ENCODE measurements around the gene FAM89B. TPM values are rescaled to one million over a fixed set of nuclear protein-coding genes. Genes with fewer than 3 reads are reported as not detected.

The FAM89B gene
- total RNA-seq, 2 donors from 2014 or later, result 41.2 to 44.4 TPM

- H3K9me3 ChIP-seq (ENCODE audit: control insufficient read depth, low read length, poor library complexity, severe bottlenecking), result no peaks in the 10 kb centered on the region
- ATAC-seq (peak; percentile 38), DNase-seq (no peak)
- Mint-ChIP-seq H3K36me3 (ENCODE audit: low read depth) (peaks cover 2% of the 10 kb centered on the region), H3K4me3 (peak overlapping the region; percentile 99), H3K27me3 (no peaks in the 10 kb centered on the region), H3K4me1 (peaks cover 58% of the 10 kb centered on the region), H3K27ac (peak overlapping the region; percentile 99)
These were observed 3.0 kb upstream of the FAM89B start for GRCh38 chr11:65569164-65569972.

DNA sequence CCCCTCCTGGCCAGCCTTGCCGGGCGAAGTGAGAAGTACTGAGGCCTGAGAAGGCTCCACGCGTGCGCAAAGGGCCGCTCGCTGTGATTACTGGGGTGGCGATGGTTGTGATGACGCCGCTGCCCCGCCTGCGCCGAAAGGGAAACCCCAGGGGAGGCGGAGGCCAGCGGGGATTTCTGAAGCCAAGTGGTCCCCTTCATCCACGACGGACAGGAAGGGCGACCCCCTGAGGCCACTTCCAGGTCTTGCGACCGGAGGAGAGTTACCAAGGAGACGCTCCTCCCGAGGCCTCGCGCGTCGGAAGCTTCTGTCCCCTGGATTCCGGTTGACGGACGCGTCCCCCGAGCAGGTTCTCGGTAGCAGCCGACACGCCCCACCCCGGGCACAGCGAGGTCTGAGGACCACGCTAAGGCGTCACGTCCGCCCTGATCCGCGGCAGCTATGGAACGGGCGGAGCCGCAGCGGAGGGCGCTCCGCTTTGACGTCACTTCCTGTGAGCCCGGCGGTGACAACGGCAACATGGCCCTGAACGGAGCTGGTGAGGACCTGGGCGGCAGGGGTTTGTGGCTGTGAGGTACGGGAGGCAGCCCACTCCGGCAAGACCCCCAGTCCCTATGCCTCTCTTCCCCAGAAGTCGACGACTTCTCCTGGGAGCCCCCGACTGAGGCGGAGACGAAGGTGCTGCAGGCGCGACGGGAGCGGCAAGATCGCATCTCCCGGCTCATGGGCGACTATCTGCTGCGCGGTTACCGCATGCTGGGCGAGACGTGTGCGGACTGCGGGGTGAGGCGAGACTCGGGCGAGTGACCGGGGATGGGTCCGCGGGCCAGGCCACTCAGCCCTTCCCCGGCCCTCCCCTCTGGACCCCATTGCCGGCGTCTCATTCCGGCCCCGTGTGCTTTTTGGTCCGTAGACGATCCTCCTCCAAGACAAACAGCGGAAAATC lies 2.1 kb upstream of the FAM89B start, which contains the start of gene ZNRD2:
TSS of gene ZNRD2 (plus strand) at position 505 of the 946 bp plus-strand sequence. CDS start at position 520, 15 bp downstream.
- Mint-ChIP-seq H3K36me3 (ENCODE audit: low read depth) (peaks cover 2% of the 10 kb centered on the region), H3K4me3 (peak within 1 kb of the TSS; percentile 99), H3K4me1 (peaks cover 62% of the 10 kb centered on the region), H3K27ac (peak within 1 kb of the TSS; percentile 99), H3K27me3 (no peaks in the 10 kb centered on the region)
- DNase-seq (peak; percentile 95 to 97 (median 95)), ATAC-seq (peak; percentile 76)
- H3K9me3 ChIP-seq (ENCODE audit: control insufficient read depth, low read length, poor library complexity, severe bottlenecking), result no peaks in the 10 kb centered on the region

GRCh38 chr11:65571420-65571819 lies 918 bp upstream of the FAM89B start:
- DNase-seq (no peak), ATAC-seq (no peak)
- Mint-ChIP-seq H3K4me3 (peak overlapping the region; percentile 99), H3K27me3 (no peaks in the 10 kb centered on the region), H3K36me3 (ENCODE audit: low read depth) (peaks cover 2% of the 10 kb centered on the region), H3K4me1 (peaks cover 54% of the 10 kb centered on the region), H3K27ac (peak overlapping the region; percentile 99)
- no peaks in the 10 kb centered on the region for H3K9me3 ChIP-seq (ENCODE audit: control insufficient read depth, low read length, poor library complexity, severe bottlenecking)

- Mint-ChIP-seq H3K4me1 (peaks cover 55% of the 10 kb centered on the region), H3K27ac (peak overlapping the region; percentile 99), H3K4me3 (peak overlapping the region; percentile 93), H3K27me3 (no peaks in the 10 kb centered on the region), H3K36me3 (ENCODE audit: low read depth) (peaks cover 2% of the 10 kb centered on the region)
- no peak for DNase-seq
- no peaks in the 10 kb centered on the region for H3K9me3 ChIP-seq (ENCODE audit: control insufficient read depth, low read length, poor library complexity, severe bottlenecking)
- no peak for ATAC-seq
These were observed 398 bp upstream of the FAM89B start for GRCh38 chr11:65571940-65572339.

DNA sequence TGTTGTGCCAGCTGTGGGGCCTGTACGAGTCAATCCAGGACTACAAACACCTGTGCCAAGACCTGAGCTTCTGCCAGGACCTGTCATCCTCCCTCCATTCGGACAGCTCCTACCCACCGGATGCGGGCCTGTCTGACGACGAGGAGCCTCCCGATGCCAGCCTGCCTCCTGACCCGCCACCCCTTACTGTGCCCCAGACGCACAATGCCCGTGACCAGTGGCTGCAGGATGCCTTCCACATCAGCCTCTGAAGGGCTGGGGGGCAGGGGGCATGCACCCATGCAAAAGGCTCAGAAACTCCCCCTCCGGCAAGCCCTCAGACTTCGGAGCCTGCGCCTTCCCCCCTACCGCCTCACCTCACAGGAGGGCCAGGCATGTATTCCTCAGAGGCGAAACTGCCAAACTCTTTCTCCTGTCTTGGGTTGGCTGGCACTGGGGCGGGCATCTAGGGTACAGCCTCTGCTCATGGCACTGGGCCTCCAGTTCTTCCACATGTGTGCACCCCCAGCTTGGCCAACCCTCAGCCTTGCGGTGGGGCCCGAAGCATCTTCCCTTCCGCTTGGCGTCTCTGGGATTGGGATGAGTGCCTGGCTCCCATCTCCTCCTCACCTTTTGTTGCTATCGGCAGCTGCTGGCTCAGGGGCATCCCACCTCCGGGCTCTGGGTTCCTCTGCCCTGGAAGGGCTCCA lies 1.2 kb downstream of the FAM89B start:
- Mint-ChIP-seq H3K36me3 (ENCODE audit: low read depth) (peaks cover 6% of the 10 kb centered on the region), H3K4me1 (peaks cover 63% of the 10 kb centered on the region), H3K27ac (peak overlapping the region; percentile 99), H3K27me3 (no peaks in the 10 kb centered on the region), H3K4me3 (peak overlapping the region; percentile 94)
- ATAC-seq (no peak), DNase-seq (no peak)
- H3K9me3 ChIP-seq (ENCODE audit: control insufficient read depth, low read length, poor library complexity, severe bottlenecking), result no peaks in the 10 kb centered on the region

- ATAC-seq (peak; percentile 31), DNase-seq (peak; percentile 70 to 90 (median 87))
- Mint-ChIP-seq H3K4me3 (peak overlapping the region; percentile 94), H3K27me3 (no peaks in the 10 kb centered on the region), H3K27ac (peak overlapping the region; percentile 99), H3K4me1 (peaks cover 57% of the 10 kb centered on the region), H3K36me3 (ENCODE audit: low read depth) (peaks cover 7% of the 10 kb centered on the region)
- H3K9me3 ChIP-seq (ENCODE audit: control insufficient read depth, low read length, poor library complexity, severe bottlenecking), result no peaks in the 10 kb centered on the region
These were observed 1.9 kb downstream of the FAM89B start for GRCh38 chr11:65574109-65574810.

DNA sequence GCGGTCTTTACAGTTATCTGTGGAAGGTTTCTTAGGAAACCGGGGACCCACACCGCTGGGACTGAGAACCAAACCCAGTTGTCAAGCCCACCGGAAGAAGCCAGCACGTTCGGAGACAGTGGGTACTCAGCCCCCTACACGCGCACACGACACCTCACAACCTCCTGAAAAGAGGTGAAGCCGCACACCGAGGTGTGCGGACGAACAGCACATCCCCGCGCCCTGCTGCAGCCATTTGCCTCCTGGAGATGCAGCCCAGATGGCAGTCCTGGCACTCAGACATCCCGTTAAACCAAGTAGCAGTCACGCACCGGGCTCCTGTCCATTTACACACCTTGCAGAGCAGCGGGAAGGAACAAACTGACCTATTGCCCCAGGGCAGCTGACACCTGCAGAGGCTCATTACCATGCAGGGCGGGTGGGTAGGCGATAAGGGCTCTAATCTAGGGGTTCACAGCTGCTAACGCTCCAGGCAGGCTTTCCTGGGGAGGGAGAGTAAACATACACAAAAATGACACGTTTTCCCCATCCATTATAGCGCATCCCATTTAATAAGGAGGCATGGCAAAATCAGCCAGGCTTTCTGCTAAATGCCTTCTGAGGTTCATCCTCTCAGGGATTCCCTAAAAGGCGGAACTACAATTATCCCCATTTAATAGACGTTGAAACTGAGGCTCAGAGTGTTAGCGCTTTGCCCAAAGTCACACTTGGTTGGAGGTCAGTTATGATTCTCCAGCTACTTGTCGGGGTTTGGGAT lies 2.7 kb downstream of the FAM89B start:
- peaks cover 53% of the 10 kb centered on the region for H3K4me1 Mint-ChIP-seq
- peak overlapping the region; percentile 94 for H3K4me3 Mint-ChIP-seq
- H3K36me3 Mint-ChIP-seq (ENCODE audit: low read depth), result peaks cover 7% of the 10 kb centered on the region
- DNase-seq (peak in 1 of 3 donors; percentile 33), ATAC-seq (no peak)
- no peaks in the 10 kb centered on the region for H3K27me3 Mint-ChIP-seq
- peak overlapping the region; percentile 99 for H3K27ac Mint-ChIP-seq
- no peaks in the 10 kb centered on the region for H3K9me3 ChIP-seq (ENCODE audit: control insufficient read depth, low read length, poor library complexity, severe bottlenecking)

- H3K4me3 Mint-ChIP-seq, result peak within 1 kb of the TSS; percentile 94
- ATAC-seq (peak; percentile 40), DNase-seq (peak; percentile 66 to 89 (median 85))
- no peaks in the 10 kb centered on the region for H3K9me3 ChIP-seq (ENCODE audit: control insufficient read depth, low read length, poor library complexity, severe bottlenecking)
- peak within 1 kb of the TSS; percentile 99 for H3K27ac Mint-ChIP-seq
- H3K4me1 Mint-ChIP-seq, result peaks cover 51% of the 10 kb centered on the region
- H3K27me3 Mint-ChIP-seq, result no peaks in the 10 kb centered on the region
- H3K36me3 Mint-ChIP-seq (ENCODE audit: low read depth), result peaks cover 5% of the 10 kb centered on the region
These were observed 3.4 kb downstream of the FAM89B start, which contains the start of gene EHBP1L1 for GRCh38 chr11:65575568-65576231. Gene EHBP1L1 (plus strand): TSS chr11:65576053. CDS start chr11:65576303, 250 bp downstream.

- peak overlapping the region; percentile 94 for H3K27ac Mint-ChIP-seq
- peak overlapping the region; percentile 94 for H3K4me3 Mint-ChIP-seq
- H3K27me3 Mint-ChIP-seq, result no peaks in the 10 kb centered on the region
- H3K9me3 ChIP-seq (ENCODE audit: control insufficient read depth, low read length, poor library complexity, severe bottlenecking), result no peaks in the 10 kb centered on the region
- peaks cover 5% of the 10 kb centered on the region for H3K36me3 Mint-ChIP-seq (ENCODE audit: low read depth)
- DNase-seq, result no peak
- no peak for ATAC-seq
- peaks cover 47% of the 10 kb centered on the region for H3K4me1 Mint-ChIP-seq
These were observed 4.0 kb downstream of the FAM89B start for GRCh38 chr11:65576232-65576866.

GRCh38 chr11:65576867-65577755 lies 4.8 kb downstream of the FAM89B start:
- no peaks in the 10 kb centered on the region for H3K9me3 ChIP-seq (ENCODE audit: control insufficient read depth, low read length, poor library complexity, severe bottlenecking)
- Mint-ChIP-seq H3K27ac (peak overlapping the region; percentile 94), H3K27me3 (no peaks in the 10 kb centered on the region), H3K4me3 (peak overlapping the region; percentile 94), H3K4me1 (peaks cover 46% of the 10 kb centered on the region), H3K36me3 (ENCODE audit: low read depth) (peaks cover 5% of the 10 kb centered on the region)
- ATAC-seq (no peak), DNase-seq (no peak)
